Activated CD4-positive, alpha-beta T cell treated with anti-CD3 and anti-CD28 coated beads for 36 hours (primary cell): Measurements from ENCODE around the gene CLCA4. TPM values are rescaled to one million over a fixed set of nuclear protein-coding genes. Genes with fewer than 3 reads are reported as not detected.
A peak's percentile ranks its signal among the peaks of the same experiment; 100 is the strongest.

Experiments used
- ATAC-seq: fragments of 200-7000 bp; cut with Tn5 transposase; one replicate; pipeline ENCODE4 v1.10.0; 2021; ENCODE audit warnings: mild to moderate bottlenecking, moderate library complexity
- CTCF ChIA-PET: fragments of 350-600 bp; sonication (Branson Sonifier 250); formaldehyde crosslinking; loops from one replicate; lab custom pipeline; 2021; ENCODE audit warnings: antibody characterized with exemption; lab: Charles Lee
- POLR2A ChIA-PET: fragments of 350-600 bp; sonication (Branson Sonifier 250); formaldehyde crosslinking; loops from one replicate; lab custom pipeline; 2021; ENCODE audit warnings: antibody characterized with exemption, inconsistent platforms; lab: Charles Lee
- DNase-seq: peaks from one replicate; pipeline ENCODE4 v3.0.0-alpha.2; 2020
- H3K27ac Mint-ChIP-seq: one replicate; pipeline ENCODE4 v1.8.0; 2021; ENCODE audit warnings: mixed read lengths
- H3K27me3 Mint-ChIP-seq: one replicate; pipeline ENCODE4 v1.8.0; 2021; ENCODE audit warnings: mixed read lengths
- H3K36me3 Mint-ChIP-seq: one replicate; pipeline ENCODE4 v1.8.0; 2021; ENCODE audit warnings: low read depth, mixed read lengths
- H3K4me1 Mint-ChIP-seq: one replicate; pipeline ENCODE4 v1.8.0; 2021; ENCODE audit warnings: mixed read lengths
- H3K4me3 Mint-ChIP-seq: one replicate; pipeline ENCODE4 v1.8.0; 2021; ENCODE audit warnings: mild to moderate bottlenecking, moderate library complexity, mixed read lengths
- H3K9me3 Mint-ChIP-seq: one replicate; pipeline ENCODE4 v1.8.0; 2021; ENCODE audit warnings: low read depth, mixed read lengths
- intact Hi-C, 2 experiments: fragments of 100-400 bp; cut with DNase I in 1 of 2; cut with micrococcal nuclease in 1 of 2; formaldehyde crosslinking; loops; one replicate each; pipeline versions ENCODE4 v1.14.2 to v1.15.1; 2022 to 2024; cut with DNase I, micrococcal nuclease
- total RNA-seq, 2 experiments: library from RNA; stranded (reverse); gene quantifications; one replicate each; pipeline ENCODE4 v1.2.3, GENCODE V29; 2021

The CLCA4 gene
- total RNA-seq, 2 experiments from 2014 or later = not detected

DNA sequence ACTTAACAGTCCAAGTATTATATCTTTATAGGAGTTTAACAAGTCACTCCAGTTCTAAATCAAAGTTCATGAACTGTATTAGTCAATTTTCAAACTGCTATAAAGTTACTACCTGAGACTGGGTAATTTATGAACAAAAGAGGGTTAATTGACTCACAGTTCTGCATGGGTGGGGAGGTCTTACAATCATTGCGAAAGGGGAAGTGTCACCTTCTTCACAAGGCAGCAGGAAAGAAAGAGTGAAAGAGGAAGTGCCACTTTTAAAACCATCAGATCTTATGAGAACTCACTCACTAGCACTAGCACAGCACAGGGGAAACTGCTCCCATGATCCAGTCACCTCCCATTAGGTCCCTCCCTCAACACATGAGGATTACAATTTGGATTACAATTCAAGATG lies 70.0 kb downstream of the CLCA4 start:
- POLR2A ChIA-PET = no interaction called here
- CTCF ChIA-PET = interaction anchor here (1.1 kb wide), 1 partner anchor 21 kb away, joined by 3 read pairs; no protein-coding TSS in a partner anchor
- peaks cover 11% of the 10 kb centered on the region for H3K9me3 Mint-ChIP-seq
- no peak overlapping the region for H3K4me3 Mint-ChIP-seq
- ATAC-seq (peak; percentile 64), DNase-seq (peak; percentile 9)
- intact Hi-C loops = no loop called here
- peaks cover 8% of the 10 kb centered on the region for H3K27me3 Mint-ChIP-seq
- no peak overlapping the region for H3K27ac Mint-ChIP-seq
- H3K36me3 Mint-ChIP-seq = no peaks in the 10 kb centered on the region
- no peaks in the 10 kb centered on the region for H3K4me1 Mint-ChIP-seq

DNA sequence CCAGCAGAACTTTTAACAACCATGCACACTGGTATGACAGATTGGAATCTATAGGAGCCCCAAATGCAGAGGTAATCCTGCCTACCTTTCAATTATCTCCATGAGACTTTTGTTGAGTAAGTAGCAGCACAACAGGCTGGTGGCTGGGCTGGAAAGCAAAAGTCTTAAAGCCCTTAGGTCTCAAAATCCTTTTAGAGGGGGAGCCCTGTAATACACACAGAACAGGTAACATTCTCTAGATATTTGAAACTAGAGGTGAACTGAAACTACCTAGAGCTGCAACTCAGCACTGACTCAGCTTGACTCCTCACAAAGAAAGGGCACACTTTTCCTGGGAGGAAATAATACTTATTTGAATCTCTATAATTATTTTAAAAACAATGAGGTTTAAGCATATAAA lies 71.5 kb downstream of the CLCA4 start:
- H3K4me3 Mint-ChIP-seq = no peak overlapping the region
- no peaks in the 10 kb centered on the region for H3K36me3 Mint-ChIP-seq
- ATAC-seq = no peak
- no peak overlapping the region for H3K27ac Mint-ChIP-seq
- intact Hi-C loops = no loop called here
- no peak for DNase-seq
- peaks cover 8% of the 10 kb centered on the region for H3K27me3 Mint-ChIP-seq
- CTCF ChIA-PET = no interaction called here
- H3K9me3 Mint-ChIP-seq = peaks cover 5% of the 10 kb centered on the region
- POLR2A ChIA-PET = no interaction called here
- H3K4me1 Mint-ChIP-seq = no peaks in the 10 kb centered on the region

DNA sequence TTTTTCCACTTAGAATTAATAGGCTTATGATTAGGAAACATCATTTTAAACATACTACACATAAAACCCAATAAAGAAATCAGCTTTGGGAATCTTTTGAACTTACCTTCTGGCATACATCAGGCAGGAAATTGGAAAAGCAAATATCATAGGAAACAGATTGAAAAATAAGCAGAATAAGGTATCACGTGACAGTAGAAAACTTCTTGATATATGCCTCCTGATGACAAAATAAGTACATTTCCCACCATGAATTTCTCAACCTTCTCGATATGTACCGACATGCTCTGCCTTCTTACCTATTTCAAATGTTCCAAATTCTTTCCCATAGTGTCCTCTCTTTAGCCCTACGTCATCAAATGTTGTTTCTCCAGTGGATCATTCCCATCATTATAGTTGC lies 72.4 kb downstream of the CLCA4 start:
- CTCF ChIA-PET = interaction anchor here (0.6 kb wide), 1 partner anchor 67 kb away, joined by 3 read pairs; no protein-coding TSS in a partner anchor
- Mint-ChIP-seq H3K4me3 (no peak overlapping the region), H3K4me1 (no peaks in the 10 kb centered on the region), H3K27ac (no peak overlapping the region), H3K27me3 (peaks cover 8% of the 10 kb centered on the region), H3K9me3 (peaks cover 6% of the 10 kb centered on the region), H3K36me3 (no peaks in the 10 kb centered on the region)
- DNase-seq = no peak
- intact Hi-C loops = no loop called here
- no peak for ATAC-seq
- POLR2A ChIA-PET = no interaction called here

DNA sequence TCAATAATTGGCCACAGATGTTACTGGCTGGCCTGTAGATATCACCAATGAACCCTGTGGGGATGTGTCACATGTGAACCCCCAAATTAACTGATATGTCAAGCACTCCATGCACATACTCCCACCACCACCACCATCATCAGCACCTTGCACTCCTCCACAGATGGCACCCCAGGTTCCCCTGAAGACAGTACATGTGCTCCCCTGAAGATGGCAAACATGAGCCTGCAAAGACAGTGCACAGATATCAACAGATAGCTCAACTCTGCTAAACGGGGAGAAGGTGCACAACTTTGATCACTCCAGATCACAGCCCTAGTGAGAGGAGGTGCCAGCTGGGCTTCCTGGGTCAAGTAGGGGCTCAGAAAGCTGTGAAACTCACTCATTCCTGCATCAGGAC lies 74.4 kb downstream of the CLCA4 start:
- no peaks in the 10 kb centered on the region for H3K4me1 Mint-ChIP-seq
- CTCF ChIA-PET = interaction anchor here (0.5 to 1.0 kb wide), 2 partner anchors 26 to 454 kb away, joined by 3 read pairs; no protein-coding TSS in a partner anchor
- DNase-seq (no peak), ATAC-seq (no peak)
- intact Hi-C loops = no loop called here
- peaks cover 10% of the 10 kb centered on the region for H3K9me3 Mint-ChIP-seq
- H3K4me3 Mint-ChIP-seq = no peak overlapping the region
- POLR2A ChIA-PET = no interaction called here
- H3K36me3 Mint-ChIP-seq = no peaks in the 10 kb centered on the region
- peaks cover 6% of the 10 kb centered on the region for H3K27me3 Mint-ChIP-seq
- no peak overlapping the region for H3K27ac Mint-ChIP-seq

Other genes starting within 250 kb of the CLCA4 start
- gene ODF2L, start 150.8 kb upstream of the CLCA4 start, total RNA-seq = 10 to 100 TPM; 18.8 to 27.3 TPM
- not detected for gene CLCA2, start 122.9 kb upstream of the CLCA4 start, total RNA-seq
- not detected for gene CLCA1, start 78.2 kb upstream of the CLCA4 start, total RNA-seq
- 10 to 100 TPM; 58.0 to 64.5 TPM for gene SH3GLB1, start 157.5 kb downstream of the CLCA4 start, total RNA-seq